ENCODE data around the gene KLHL26.

- TF ChIP-seq EZH2 (IDR thresholded peaks at IDR 0.05; ENCODE audit: low read length, unreplicated experiment): no peak
- TF ChIP-seq CTCF (conservative IDR thresholded peaks at IDR 0.05; ENCODE audit: low read depth, low read length): no peak
Observed at GRCh38 chr19:18682807-18683108, 45.9 kb downstream of the KLHL26 start.
